ENCODE data around the gene RERE.
"Not testable (repeated sequence)": the region's sequence is repeated elsewhere in the genome, so short reads cannot be mapped to it uniquely, and the experiment has no call there.

Gene RERE

DNA sequence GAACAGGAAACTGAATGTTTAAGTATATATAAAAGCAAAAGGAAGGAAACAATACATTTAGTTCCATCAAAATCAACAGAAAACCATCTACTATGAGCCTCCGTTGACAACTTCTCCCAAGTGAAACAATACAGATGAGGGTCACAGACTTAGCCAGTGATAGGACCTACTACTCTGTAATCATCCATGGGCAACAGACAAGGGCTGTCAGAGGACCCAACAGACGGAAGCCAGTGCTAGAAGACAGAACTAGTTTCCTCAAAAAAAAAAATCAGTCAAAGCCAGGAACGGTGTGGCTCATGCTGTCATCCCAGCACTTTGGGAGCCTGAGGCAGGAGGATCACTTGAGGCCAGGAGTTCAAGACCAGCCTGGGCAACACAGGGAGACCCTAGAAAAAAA, 20.6 kb downstream of the RERE start:
- TF ChIP-seq, protein P1, sequence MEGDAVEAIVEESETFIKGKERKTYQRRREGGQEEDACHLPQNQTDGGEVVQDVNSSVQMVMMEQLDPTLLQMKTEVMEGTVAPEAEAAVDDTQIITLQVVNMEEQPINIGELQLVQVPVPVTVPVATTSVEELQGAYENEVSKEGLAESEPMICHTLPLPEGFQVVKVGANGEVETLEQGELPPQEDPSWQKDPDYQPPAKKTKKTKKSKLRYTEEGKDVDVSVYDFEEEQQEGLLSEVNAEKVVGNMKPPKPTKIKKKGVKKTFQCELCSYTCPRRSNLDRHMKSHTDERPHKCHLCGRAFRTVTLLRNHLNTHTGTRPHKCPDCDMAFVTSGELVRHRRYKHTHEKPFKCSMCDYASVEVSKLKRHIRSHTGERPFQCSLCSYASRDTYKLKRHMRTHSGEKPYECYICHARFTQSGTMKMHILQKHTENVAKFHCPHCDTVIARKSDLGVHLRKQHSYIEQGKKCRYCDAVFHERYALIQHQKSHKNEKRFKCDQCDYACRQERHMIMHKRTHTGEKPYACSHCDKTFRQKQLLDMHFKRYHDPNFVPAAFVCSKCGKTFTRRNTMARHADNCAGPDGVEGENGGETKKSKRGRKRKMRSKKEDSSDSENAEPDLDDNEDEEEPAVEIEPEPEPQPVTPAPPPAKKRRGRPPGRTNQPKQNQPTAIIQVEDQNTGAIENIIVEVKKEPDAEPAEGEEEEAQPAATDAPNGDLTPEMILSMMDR (IDR thresholded peaks at IDR 0.05; ENCODE audit: low read depth, low read length): no peak
- no peak for DNase-seq (ENCODE audit: extremely low read depth, low read depth)

DNA sequence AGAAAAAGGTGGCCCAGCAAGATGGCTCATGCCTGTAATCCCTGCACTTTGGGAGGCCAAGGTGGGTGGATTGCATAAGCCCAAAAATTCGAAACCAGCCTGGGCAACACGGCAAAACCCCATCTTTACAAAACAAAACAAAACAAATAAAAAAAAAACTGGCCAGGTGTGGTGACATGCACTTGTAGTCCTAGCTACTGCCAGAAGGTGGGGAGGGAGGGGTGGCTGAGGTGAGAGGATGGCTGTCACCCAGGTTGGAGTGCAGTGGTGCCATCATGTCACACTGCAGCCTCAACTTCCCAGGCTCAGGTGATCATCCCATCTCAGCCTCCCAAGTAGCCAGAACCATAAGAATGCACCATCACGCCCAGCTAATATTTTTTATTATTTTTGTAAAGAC, 22.8 kb downstream of the RERE start:
- TF ChIP-seq, protein P1 (IDR thresholded peaks at IDR 0.05; ENCODE audit: low read depth, low read length): no peak
- no peak for DNase-seq (ENCODE audit: extremely low read depth, low read depth)

DNA sequence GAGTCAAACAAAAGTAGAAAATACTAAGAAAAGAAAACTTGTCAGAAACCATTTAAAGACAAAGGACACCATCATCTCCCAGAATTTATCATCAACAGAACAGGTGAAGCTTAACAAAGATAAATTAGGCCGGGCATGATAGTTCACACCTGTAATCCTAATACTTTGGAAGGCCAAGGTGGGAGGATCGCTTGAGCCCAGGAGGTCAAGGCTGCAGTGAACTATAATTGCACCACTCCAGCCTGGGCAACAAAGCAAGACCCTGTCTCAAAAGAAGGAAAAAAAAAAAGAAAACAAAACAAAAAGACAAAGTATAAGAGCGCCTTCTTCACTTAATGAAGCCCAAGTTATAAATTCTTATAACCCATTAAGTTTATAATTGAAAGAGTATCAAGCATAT, 25.6 kb downstream of the RERE start:
- no peak for DNase-seq (ENCODE audit: extremely low read depth, low read depth)
- TF ChIP-seq, protein P1 (IDR thresholded peaks at IDR 0.05; ENCODE audit: low read depth, low read length): no peak

DNA sequence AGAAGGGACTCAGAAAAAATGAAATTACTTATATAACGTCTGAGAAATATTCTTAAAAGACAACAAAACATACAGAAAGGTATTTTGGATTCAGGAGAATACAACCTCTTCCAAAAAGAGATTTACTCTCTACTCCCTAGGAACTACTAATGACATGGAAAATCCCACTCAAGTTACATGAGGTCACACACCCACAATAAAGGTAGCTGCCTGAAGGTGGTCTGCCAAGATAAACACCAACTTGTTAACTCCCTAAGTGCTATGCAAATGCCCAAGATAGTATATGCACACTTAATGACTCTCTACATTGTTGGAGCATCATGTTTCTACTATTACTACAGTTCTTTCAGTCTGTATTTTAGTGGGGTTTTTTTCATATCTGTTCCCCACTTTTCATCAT, 26.5 kb downstream of the RERE start:
- TF ChIP-seq, protein P1 (IDR thresholded peaks at IDR 0.05; ENCODE audit: low read depth, low read length): no peak
- DNase-seq (ENCODE audit: extremely low read depth, low read depth): no peak

DNA sequence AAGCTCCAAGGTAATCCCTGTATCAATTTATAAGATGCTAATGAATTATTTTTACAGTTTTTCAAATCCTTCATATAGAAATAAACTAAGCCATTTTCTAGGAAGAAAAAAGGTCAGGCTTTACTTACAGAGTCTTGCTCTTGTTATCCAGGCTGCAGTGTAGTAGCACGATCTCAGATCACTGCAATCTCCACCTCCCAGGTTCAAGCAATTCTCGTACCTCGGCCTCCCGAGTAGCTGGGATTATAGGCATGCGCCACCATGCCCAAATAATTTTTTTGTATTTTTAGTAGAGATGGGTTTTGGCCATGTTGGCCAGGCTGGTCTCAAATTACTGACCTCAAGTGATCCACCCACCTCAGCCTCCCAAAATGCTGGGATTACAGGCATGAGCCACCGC, 27.0 kb downstream of the RERE start:
- no peak for DNase-seq (ENCODE audit: extremely low read depth, low read depth)
- TF ChIP-seq, protein P1 (IDR thresholded peaks at IDR 0.05; ENCODE audit: low read depth, low read length): no peak

DNA sequence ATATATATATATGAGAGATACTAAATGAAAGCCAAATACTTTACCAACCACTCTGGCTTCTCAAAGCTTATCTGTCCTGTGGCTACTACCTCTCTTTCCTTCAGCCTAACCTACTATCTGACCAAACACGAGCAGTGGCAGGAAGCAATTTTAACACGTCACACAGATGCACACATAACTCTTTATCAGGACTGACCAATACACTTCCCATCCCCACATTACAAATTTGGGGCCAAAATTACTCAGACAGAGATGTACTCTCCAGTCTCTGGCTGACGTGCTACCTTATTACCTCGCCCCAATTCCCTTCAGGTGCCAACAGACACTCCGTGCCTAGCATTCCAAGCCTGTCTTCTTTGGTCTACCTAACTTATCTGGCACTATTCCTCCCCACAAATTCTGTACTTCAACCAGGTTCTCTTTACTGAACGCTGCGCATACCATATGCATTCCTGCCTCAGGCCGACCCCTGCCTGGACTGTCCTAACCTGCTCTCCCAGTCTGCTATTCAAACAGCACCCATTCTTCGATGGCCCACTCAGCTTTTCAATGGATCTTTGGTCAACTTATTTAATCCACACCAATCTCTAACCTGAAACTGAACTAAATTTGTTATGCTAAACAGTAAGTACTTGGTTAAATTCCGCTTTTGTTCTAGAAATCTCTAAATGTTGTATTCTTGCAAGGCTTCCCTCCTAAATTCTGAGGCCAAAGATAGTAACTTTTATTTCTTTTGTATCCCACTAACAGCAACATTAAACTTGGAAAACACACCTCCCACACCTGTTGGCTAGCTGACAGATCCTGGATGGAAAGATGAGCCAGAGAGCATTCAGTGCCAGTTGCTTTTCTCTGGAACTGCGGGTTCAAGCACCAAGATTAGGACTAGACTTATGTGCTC, 27.9 kb downstream of the RERE start:
- TF ChIP-seq, protein P1 (IDR thresholded peaks at IDR 0.05; ENCODE audit: low read depth, low read length): no peak

DNA sequence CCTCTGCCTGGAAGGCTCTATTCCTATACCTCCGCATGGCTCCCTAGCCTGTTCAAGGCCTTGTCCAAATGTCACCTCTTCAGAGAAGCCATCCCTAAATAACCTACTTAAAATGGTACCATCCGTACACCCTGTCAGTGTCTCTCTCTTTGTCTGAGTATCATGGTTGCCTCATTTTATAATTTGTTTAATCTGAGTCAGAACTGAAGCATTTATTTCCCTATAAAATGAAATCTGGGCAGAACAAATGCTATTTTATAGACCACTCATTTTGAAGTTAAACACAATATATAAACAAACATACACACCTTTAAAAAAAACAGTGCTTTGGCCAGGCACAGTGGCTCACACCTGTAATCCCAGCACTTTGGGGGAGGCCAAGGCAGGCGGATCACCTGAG, 30.2 kb downstream of the RERE start:
- DNase-seq (ENCODE audit: extremely low read depth, low read depth): no peak
- TF ChIP-seq, protein P1 (IDR thresholded peaks at IDR 0.05; ENCODE audit: low read depth, low read length): no peak

More for the DNA sequence above, 27.9 kb downstream of the RERE start:
- DNase-seq (ENCODE audit: extremely low read depth, low read depth): no peak

DNA sequence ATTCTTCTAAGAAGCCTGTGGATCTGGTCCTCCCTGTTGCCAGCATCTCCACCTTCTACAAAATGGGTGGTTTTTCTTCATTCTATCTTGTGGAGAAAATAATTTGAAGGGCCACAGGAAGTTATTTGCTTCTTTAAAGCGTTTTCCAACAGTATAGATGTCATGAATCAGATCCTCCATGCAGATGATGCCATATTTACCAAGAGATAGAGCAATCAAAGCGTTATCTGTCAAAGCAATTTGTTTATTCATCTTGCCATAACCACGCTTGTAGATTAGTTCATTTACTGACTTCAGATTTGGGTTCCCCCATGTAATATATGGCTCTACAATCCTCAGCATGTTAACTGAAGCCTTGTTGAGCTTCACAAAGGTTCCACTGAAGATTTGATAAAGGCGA, 31.2 kb downstream of the RERE start:
- not testable (repeated sequence) for DNase-seq (ENCODE audit: extremely low read depth, low read depth)
